Activated naive CD8-positive, alpha-beta T cell treated with anti-CD3 and anti-CD28 coated beads, Interleukin-2, amount 50 U/mL, for 24 hours (primary cell): ENCODE measurements around the gene SHMT1.
"Not testable (repeated sequence)": the region's sequence is repeated elsewhere in the genome, so short reads cannot be mapped to it uniquely, and the experiment has no call there.

Experiments
- ATAC-seq: fragments of 150-1000 bp; cut with Tn5 transposase; one replicate; pipeline ENCODE4 v1.10.0; 2021
- DNase-seq: peaks from one replicate; pipeline ENCODE4 v3.0.0; 2021
- H3K27ac Mint-ChIP-seq: one replicate; pipeline ENCODE4 v1.8.0; 2021; ENCODE audit warnings: mild to moderate bottlenecking, mixed read lengths
- H3K27me3 Mint-ChIP-seq: one replicate; pipeline ENCODE4 v1.8.0; 2021; ENCODE audit warnings: mixed read lengths
- H3K36me3 Mint-ChIP-seq: one replicate; pipeline ENCODE4 v1.8.0; 2021; ENCODE audit warnings: low read depth, mixed read lengths
- H3K4me1 Mint-ChIP-seq: one replicate; pipeline ENCODE4 v1.8.0; 2021; ENCODE audit warnings: mixed read lengths
- H3K4me3 Mint-ChIP-seq: one replicate; pipeline ENCODE4 v1.8.0; 2021; ENCODE audit warnings: mild to moderate bottlenecking, moderate library complexity, mixed read lengths
- H3K9me3 Mint-ChIP-seq: one replicate; pipeline ENCODE4 v1.8.0; 2021; ENCODE audit warnings: mixed read lengths

The SHMT1 gene

DNA sequence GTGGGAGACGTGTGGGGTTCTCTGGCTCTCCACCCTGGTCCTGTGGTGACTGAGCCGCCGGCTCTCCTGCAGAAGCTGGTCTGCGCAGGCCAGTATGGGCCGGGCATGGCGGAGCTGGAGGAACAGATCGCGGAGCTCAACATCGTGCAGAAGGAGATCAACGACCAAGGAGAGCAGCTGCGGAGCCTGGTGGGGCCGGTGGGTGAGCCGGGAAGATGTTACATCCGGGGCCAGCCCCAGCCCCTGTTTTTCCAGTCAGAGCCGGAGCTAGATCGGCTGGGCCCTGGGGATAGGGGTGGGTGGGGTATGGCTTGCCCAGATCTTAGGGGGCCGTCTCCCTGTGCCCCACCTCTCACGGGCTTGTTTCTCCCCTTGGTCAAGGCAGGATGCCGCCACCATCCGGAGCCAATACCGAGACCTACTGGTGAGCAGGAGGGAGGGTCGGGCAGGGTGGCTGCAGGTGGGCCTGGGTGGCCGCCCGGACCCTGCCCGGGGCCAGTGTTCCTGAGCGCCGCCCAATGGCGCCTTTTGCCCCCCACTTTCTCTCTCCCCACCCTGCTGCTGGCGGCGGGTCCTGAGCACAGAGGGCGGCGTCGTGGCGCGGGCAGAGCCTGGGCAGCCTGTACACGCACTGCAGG is 19.2 kb upstream of the SHMT1 start:
- Mint-ChIP-seq H3K4me1 (peaks cover 6% of the 10 kb centered on the region), H3K27ac (no peak overlapping the region), H3K9me3 (no peaks in the 10 kb centered on the region), H3K27me3 (peaks cover 7% of the 10 kb centered on the region), H3K4me3 (no peak overlapping the region), H3K36me3 (no peaks in the 10 kb centered on the region)
- DNase-seq (no peak), ATAC-seq (no peak)

DNA sequence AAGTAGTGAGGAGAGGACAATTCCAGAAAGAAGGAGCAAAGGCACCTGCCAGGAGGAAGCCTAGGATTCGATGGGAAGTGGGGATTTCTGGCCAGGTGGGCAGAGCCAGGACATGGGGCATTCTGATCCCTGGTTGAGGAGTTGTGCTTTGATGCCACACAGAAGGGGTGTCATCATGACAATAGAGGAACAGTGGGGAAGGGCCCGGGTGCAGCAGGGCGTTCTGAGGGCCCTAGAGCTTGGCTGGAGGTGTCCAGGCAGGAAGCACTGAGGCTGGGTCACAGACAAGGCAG is 18.5 kb upstream of the SHMT1 start:
- Mint-ChIP-seq H3K27me3 (peaks cover 7% of the 10 kb centered on the region), H3K36me3 (no peaks in the 10 kb centered on the region), H3K9me3 (no peaks in the 10 kb centered on the region), H3K4me1 (peaks cover 6% of the 10 kb centered on the region), H3K27ac (peak overlapping the region; percentile 33), H3K4me3 (no peak overlapping the region)
- ATAC-seq (no peak), DNase-seq (no peak)

DNA sequence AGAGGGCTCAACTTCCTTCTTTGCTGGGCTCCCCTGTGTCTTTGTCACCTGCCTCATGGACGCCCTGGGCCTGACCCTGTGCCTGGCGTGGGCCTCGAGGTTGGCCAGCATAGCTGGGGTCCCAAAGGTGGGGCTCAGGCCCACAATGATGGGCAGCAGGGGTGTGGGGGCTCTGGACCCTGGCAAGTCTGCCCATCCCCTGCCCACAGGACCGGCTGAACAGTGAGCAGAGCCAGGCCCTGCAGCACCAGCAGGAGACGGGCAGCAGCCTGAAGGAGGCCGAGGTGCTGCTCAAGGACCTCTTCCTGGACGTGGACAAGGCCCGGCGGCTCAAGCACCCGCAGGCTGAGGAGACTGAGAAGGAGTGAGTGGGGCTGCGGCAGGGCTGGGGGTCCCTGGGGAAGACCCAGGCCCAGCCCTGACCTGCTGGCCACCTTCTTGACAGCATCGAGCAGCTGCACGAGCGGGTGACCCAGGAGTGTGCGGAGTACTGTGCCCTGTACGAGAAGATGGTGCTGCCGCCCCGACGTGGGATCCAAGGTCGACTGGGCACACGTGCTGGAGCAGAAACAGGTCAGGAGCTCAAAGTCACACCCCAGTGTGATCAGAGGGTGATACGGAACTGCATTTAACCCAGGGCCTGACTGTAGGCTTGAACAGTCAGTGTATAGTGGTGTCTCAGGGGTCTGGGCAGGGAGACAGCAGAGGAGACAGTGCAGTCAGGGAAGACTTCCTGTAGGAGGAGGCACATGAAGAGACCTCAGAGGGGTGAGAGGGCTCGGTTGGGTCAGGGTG is 18.0 kb upstream of the SHMT1 start:
- H3K4me1 Mint-ChIP-seq: peaks cover 6% of the 10 kb centered on the region
- ATAC-seq (no peak), DNase-seq (no peak)
- no peaks in the 10 kb centered on the region for H3K9me3 Mint-ChIP-seq
- H3K4me3 Mint-ChIP-seq: no peak overlapping the region
- H3K27me3 Mint-ChIP-seq: peaks cover 7% of the 10 kb centered on the region
- H3K36me3 Mint-ChIP-seq: no peaks in the 10 kb centered on the region
- peak overlapping the region; percentile 33 for H3K27ac Mint-ChIP-seq

DNA sequence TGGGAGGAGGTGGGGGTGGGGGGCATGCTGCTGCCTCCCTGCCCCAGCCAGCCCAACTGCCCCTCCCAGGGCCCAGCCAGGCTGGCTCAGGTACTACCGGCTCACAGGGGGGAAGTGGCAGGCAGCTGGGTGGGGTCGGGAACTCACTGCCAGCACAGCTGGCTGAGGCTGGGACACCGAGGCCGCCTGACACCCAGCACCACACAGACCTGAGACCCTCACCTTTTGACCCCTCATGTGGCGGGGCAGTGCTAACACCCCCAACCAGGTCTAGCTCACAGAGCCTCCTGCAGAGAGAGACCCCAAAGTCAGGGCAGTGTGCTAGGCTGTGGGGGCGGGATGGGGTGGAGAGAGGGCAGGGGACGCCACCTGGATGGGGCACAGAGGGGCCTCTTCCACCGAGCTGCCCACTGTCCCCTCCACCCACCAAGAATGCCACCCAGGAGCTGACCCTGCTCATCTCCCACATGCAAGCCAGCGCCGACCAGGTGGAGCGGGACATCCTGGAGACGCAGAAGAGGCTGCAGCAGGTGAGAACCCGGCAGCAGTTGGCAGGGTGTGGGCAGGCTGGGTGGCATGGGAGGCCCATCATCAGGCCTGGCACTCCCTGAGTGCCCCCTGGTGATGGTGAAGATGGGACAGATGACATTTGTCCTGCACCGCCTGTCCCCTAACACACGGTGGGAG is 17.3 kb upstream of the SHMT1 start:
- H3K36me3 Mint-ChIP-seq: no peaks in the 10 kb centered on the region
- DNase-seq: no peak
- no peak for ATAC-seq
- peaks cover 7% of the 10 kb centered on the region for H3K27me3 Mint-ChIP-seq
- no peak overlapping the region for H3K4me3 Mint-ChIP-seq
- no peaks in the 10 kb centered on the region for H3K9me3 Mint-ChIP-seq
- H3K4me1 Mint-ChIP-seq: peaks cover 6% of the 10 kb centered on the region
- H3K27ac Mint-ChIP-seq: no peak overlapping the region

DNA sequence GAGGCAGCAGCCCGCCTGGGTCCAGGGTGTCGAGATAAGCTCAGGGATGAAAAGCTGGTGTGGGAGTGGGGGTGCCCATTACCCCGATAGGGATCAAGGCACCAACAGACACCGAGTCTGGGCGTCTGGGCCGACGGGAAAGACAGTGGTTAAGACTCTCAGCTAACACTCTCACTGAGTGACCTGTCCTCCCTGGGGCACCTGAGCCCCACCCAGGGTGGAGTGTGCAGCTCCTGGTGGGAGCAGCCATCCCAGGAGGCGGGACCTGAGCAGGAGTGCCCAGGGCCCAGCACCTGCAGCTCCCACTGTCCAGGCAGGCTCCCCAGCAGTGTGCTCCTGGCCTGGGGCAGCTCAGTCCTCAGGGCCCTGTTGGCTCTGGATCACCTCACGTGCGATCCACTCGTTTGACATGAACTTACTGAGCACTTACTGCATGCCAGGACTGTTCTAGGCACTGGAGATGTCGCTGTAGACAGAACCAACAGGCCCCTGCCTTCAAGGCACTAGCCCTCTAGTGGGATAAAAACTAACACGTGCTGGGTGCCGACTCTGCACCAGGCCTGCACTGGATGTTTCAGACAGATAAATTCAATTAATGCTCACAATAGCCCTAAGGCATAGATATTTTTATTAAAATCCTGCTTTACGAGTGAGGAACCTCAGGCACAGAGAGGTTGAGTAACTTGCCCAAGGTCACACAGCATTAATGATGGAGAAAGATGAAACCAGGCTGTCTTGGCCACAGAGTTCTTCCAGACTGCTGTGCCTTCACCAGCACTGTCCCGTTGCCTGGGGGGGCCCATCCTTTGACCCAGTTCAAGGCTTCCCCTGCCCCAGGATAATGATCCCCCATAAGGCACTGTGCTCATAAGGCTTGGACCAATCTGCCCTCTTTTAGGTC is 16.1 kb upstream of the SHMT1 start:
- Mint-ChIP-seq H3K9me3 (no peaks in the 10 kb centered on the region), H3K4me3 (no peak overlapping the region), H3K4me1 (peaks cover 6% of the 10 kb centered on the region), H3K27ac (no peak overlapping the region), H3K36me3 (no peaks in the 10 kb centered on the region), H3K27me3 (peaks cover 7% of the 10 kb centered on the region)
- DNase-seq: no peak
- ATAC-seq: no peak

DNA sequence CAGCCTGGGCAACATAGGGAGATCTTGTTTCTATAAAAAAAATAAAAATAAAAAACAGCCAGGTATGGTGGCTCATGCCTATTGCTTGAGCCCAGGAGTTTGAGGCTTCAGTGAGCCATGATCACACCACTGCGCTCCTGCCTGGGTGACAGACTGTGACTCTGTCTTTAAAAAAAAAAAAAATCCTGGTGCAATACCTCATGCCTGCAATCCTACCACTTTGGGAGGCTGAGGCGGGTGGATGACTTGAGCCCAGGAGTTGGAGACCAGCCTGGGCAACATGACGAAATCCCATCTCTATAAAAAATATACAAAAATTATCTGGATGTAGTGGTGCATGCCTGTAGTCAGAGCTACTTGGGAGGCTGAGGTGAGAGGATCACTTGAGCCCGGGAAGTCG is 15.3 kb upstream of the SHMT1 start:
- not testable (repeated sequence) for H3K4me3 Mint-ChIP-seq, H3K27ac Mint-ChIP-seq, H3K9me3 Mint-ChIP-seq, H3K36me3 Mint-ChIP-seq, DNase-seq, H3K27me3 Mint-ChIP-seq, ATAC-seq, H3K4me1 Mint-ChIP-seq

DNA sequence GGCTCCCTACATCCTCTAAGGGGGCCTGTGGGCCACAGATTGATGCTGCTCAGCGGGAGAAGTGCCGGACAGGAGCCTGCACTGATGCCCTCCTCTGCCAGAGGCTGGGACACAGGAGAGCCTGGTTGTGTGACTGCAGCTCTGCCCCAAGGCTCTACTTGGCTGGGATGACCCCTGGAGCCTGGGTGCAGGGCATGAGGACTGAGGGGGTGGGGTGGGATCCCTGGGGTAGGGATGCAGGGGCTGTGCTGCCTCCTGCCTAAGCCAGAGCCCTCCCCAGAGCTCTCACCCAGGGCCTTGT is 14.8 kb upstream of the SHMT1 start:
- Mint-ChIP-seq H3K36me3 (no peaks in the 10 kb centered on the region), H3K4me3 (no peak overlapping the region), H3K27ac (no peak overlapping the region), H3K4me1 (peaks cover 7% of the 10 kb centered on the region), H3K27me3 (peaks cover 7% of the 10 kb centered on the region), H3K9me3 (no peaks in the 10 kb centered on the region)
- DNase-seq (no peak), ATAC-seq (no peak)

DNA sequence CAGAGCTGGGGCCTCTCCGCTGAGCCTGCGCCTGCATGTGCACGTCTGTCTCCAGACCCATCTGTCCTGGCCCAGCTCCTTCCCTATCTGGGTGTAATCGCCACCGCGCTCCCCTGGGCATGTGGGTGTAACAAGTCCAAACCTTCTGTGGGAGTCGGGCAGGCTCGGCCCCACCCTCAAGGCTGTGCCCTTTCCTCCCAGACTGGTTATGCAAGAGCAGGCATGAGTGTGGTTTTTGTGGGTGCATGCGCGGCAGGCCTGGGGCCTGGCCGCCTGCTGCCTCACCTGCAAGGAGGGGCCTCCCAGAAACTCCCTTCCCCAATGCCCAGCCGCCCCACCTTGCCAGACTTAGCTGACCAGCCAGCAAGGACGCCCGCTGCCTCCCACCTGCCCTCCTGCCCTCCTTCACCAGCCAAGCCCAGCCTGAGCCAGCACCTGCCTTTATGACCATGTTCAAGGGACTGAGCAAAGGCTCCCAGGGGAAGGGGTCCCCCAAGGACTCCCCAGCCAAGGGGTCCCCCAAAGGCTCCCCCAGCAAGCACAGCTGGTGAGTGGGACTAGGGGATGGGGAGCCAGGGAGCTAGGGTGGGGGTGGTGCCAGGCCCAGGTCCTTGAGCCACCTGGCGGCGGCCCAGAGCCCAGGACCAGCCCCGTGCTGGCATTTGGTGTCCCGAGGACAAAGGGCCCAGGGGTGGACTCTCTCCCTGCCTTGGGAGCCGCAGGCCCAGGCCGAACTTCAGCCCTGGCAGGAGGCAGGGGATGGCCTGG is 14.3 kb upstream of the SHMT1 start, which contains the start of gene EVPLL:
TSS of gene EVPLL (plus strand) at position 342 of the 768 bp plus-strand sequence. CDS start 3,160 bp downstream, outside the sequence.
- Mint-ChIP-seq H3K27me3 (peaks cover 7% of the 10 kb centered on the region), H3K4me3 (no peak within 1 kb of the TSS), H3K9me3 (no peaks in the 10 kb centered on the region), H3K36me3 (no peaks in the 10 kb centered on the region), H3K27ac (no peak within 1 kb of the TSS), H3K4me1 (peaks cover 7% of the 10 kb centered on the region)
- ATAC-seq (no peak), DNase-seq (no peak)

DNA sequence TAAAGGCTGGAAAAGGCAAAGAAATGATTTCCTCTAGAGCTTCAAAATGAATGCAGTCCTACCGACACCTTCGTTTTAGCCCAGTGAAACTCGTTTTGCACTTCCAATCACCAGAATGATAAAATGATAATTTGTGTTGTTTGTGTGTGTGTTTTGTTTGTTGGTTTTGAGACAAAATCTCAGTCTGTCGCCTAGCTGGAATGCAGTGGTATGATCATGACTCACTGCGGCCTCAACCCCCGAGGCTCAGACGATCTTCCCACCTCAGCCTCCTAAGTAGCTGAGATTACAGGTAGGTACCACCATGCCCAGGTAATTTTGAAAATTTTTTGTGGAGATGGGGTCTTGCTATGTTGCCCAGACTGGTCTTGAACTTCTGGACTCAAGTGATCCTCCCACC is 10.9 kb upstream of the SHMT1 start:
- no peak for DNase-seq
- Mint-ChIP-seq H3K4me1 (peaks cover 2% of the 10 kb centered on the region), H3K9me3 (no peaks in the 10 kb centered on the region), H3K4me3 (no peak overlapping the region), H3K27ac (no peak overlapping the region), H3K36me3 (no peaks in the 10 kb centered on the region), H3K27me3 (peaks cover 18% of the 10 kb centered on the region)
- ATAC-seq: no peak

DNA sequence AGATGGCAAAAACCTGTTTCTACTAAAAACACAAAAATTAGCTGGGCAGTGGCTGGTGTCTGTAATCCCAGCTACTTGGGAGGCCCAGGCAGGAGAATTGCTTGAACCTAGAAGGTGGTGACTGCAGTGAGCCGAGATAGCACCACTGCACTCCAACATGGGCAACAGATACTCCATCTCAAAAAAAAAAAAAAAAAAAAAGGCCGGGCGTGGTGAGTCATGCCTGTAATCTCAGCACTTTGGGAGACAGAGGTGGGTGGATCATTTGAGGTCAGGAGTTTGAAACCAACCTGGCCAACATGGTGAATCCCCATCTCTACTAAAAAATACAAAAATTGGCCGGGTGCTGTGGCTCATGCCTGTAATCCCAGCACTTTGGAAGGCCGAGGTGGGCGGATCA is 9.8 kb upstream of the SHMT1 start:
- not testable (repeated sequence) for H3K4me1 Mint-ChIP-seq, H3K36me3 Mint-ChIP-seq, H3K9me3 Mint-ChIP-seq, ATAC-seq, H3K4me3 Mint-ChIP-seq, H3K27ac Mint-ChIP-seq, DNase-seq
- peaks cover 18% of the 10 kb centered on the region for H3K27me3 Mint-ChIP-seq

DNA sequence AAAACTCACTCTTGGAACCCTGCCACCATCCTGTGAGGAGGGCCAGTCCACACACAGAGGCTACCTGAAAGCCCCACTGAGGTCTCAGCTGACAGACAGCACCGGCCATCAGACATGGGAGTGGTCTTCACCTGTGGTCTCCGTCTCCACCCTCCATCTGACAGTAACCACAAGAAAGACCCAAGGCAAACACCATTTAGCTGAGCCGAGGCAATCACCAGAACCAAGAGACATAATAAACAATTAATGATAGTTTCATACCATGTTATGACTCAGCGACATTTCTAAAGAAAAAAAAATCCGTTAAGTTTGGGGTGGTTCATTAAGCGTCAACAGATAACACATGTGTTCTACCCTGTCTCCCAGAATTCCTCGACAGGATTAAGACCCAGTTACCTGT is 8.1 kb upstream of the SHMT1 start:
- Mint-ChIP-seq H3K36me3 (no peaks in the 10 kb centered on the region), H3K27me3 (peaks cover 18% of the 10 kb centered on the region), H3K27ac (no peak overlapping the region), H3K9me3 (no peaks in the 10 kb centered on the region), H3K4me1 (peaks cover 2% of the 10 kb centered on the region), H3K4me3 (no peak overlapping the region)
- ATAC-seq: peak; percentile 20
- no peak for DNase-seq

DNA sequence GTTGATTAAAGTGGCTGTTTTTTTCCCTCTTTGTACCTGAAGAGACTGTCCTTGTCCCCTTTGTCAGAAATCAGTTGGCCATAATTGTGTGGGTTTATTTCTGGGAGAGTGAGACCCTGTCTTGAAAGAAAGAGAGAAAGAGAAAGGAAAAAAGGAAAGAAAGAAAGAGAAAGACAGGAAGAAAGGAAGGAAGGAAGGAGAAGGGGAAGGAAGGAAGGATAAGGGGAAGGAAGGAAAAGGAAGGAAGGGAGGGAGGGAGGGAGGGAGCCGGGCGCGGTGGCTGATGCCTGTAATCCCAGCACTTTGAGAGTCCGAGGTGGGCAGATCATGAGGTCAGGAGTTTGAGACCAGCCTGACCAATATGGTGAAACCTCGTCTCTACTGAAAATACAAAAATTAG is 7.4 kb upstream of the SHMT1 start:
- H3K4me1 Mint-ChIP-seq: peaks cover 2% of the 10 kb centered on the region
- no peak for DNase-seq
- peaks cover 18% of the 10 kb centered on the region for H3K27me3 Mint-ChIP-seq
- ATAC-seq: no peak
- H3K4me3 Mint-ChIP-seq: no peak overlapping the region
- no peaks in the 10 kb centered on the region for H3K36me3 Mint-ChIP-seq
- H3K27ac Mint-ChIP-seq: no peak overlapping the region
- no peaks in the 10 kb centered on the region for H3K9me3 Mint-ChIP-seq

DNA sequence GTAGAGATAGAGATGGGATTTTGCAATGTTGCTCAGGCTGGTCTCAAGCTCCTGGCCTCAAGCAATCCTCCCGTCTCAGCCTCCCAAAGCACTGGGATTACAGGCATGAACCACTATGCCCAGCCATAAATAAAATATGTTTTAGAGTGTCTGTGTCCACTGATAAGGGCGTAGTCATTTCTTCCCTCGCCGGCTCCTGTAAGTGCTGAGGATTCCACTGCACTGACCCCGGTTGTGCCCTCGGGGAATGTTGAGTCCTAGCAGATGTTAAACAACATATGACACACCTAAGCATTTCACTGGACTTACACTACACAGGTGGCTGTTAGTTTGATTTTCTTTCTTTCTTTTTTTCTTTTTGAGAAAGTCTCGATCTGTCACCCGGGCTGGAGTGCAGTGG is 5.6 kb upstream of the SHMT1 start:
- Mint-ChIP-seq H3K27ac (no peak overlapping the region), H3K4me3 (no peak overlapping the region), H3K36me3 (no peaks in the 10 kb centered on the region), H3K9me3 (no peaks in the 10 kb centered on the region), H3K27me3 (peaks cover 18% of the 10 kb centered on the region), H3K4me1 (peaks cover 2% of the 10 kb centered on the region)
- no peak for DNase-seq
- no peak for ATAC-seq

DNA sequence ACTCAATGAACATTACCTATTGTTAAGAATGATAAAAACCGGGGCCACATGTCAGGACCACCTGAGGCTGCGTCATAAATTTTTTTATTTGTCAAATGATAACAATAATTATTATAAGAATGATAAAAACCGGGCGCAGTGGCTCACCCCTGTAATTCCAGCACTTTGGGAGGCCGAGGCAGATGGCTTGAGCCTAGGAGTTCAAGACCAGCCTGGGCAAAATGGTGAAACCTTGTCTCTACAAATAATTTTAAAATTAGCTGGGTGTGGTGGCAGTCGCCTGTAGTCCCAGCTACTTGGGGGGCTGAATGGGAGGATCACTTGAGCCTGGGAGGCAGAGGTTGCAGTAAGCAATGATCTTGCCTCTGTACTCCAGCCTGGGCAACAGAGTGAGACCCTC is 816 bp upstream of the SHMT1 start:
- Mint-ChIP-seq H3K36me3 (no peaks in the 10 kb centered on the region), H3K27ac (no peak overlapping the region), H3K9me3 (no peaks in the 10 kb centered on the region), H3K4me3 (no peak overlapping the region), H3K27me3 (no peaks in the 10 kb centered on the region), H3K4me1 (peaks cover 18% of the 10 kb centered on the region)
- ATAC-seq (no peak), DNase-seq (no peak)
